Endothelial cell of umbilical vein (primary cell): Measurements from ENCODE around the gene EDAR. TPM values are rescaled to one million over a fixed set of nuclear protein-coding genes. Genes with fewer than 3 reads are reported as not detected.

ENCODE experiments used
- BruUV-seq: library from RNA; stranded (reverse); fragments of 400-500 nt; replicated peaks from 2 replicates; lab custom pipeline; 2021; lab: Mats Ljungman, UMichigan
- CTCF ChIA-PET: fragments of 300-600, 350-600 bp; sonication (Branson Sonifier 250); formaldehyde crosslinking; loops from one replicate; lab custom pipeline; 2021; ENCODE audit warnings: antibody characterized with exemption, inconsistent platforms; lab: Charles Lee
- POLR2A ChIA-PET: fragments of 300-600, 350-600 bp; sonication (Branson Sonifier 250); formaldehyde crosslinking; loops from one replicate; lab custom pipeline; 2021; ENCODE audit warnings: antibody characterized with exemption, inconsistent platforms; lab: Charles Lee
- DNase-seq: peaks from one replicate; pipeline ENCODE4 v3.0.0-alpha.2; 2011; ENCODE audit warnings: low read depth, low spot score
- FAIRE-seq: peaks from 2 replicates; lab custom pipeline; 2011; peaks lifted over from hg19 to GRCh38; lab: Jason Lieb, UNC
- H2AFZ ChIP-seq: 2 replicates; pipeline ENCODE4 v1.6.0; 2012; ENCODE audit warnings: low read depth, low read length, control low read depth, inconsistent platforms
- H3K27ac ChIP-seq: 2 replicates; pipeline ENCODE4 v1.5.1; 2011; ENCODE audit warnings: low read depth, mild to moderate bottlenecking, control low read depth, low read length, moderate library complexity; ENCODE audit not compliant: insufficient read depth
- H3K27me3 ChIP-seq, 2 experiments: 2 replicates each; pipeline versions ENCODE4 v1.6.0 to v1.6.1; 2011; ENCODE audit warnings: low read length in 2 of 2, mixed read lengths in 1 of 2; ENCODE audit not compliant: control insufficient read depth in 2 of 2, insufficient read depth in 2 of 2
- H3K36me3 ChIP-seq, 2 experiments: 2 replicates in 1 of 2; 3 replicates in 1 of 2; pipeline ENCODE4 v1.5.1; 2011; ENCODE audit warnings: low read length in 2 of 2, mild to moderate bottlenecking in 1 of 2, moderate library complexity in 1 of 2; ENCODE audit not compliant: control insufficient read depth in 2 of 2, insufficient read depth in 2 of 2; ENCODE audit errors: extremely low read depth in 1 of 2
- H3K4me1 ChIP-seq: 3 replicates; pipeline ENCODE4 v1.5.1; 2011; ENCODE audit warnings: mild to moderate bottlenecking, low read length; ENCODE audit not compliant: control insufficient read depth, insufficient read depth; ENCODE audit errors: extremely low read depth
- H3K4me2 ChIP-seq: 2 replicates; pipeline ENCODE4 v1.6.1; 2011; ENCODE audit warnings: low read length, control low read depth, mixed read lengths; ENCODE audit not compliant: insufficient read depth
- H3K4me3 ChIP-seq, 3 experiments: fragments of 200-600 bp in 1 of 3; sonication (generic), shearing (Covaris generic) in 1 of 3; replicated peaks in 1 of 3; 2 replicates each; pipeline ENCODE4 v1.5.1; 2011 to 2016; ENCODE audit warnings: control low read depth in 3 of 3, low read length in 3 of 3, mild to moderate bottlenecking in 2 of 3, inconsistent platforms in 1 of 3, low read depth in 1 of 3, moderate library complexity in 1 of 3; ENCODE audit not compliant: insufficient read depth in 1 of 3
- H3K79me2 ChIP-seq: 2 replicates; pipeline ENCODE4 v1.6.0; 2012; ENCODE audit warnings: low read length, inconsistent platforms; ENCODE audit not compliant: control insufficient read depth, insufficient read depth
- H3K9ac ChIP-seq: replicated peaks from 2 replicates; pipeline ENCODE3; 2011; ENCODE audit warnings: low read length, control low read depth; ENCODE audit not compliant: insufficient read depth; ENCODE audit errors: extremely low read depth
- H3K9me1 ChIP-seq: replicated peaks from 3 replicates; pipeline ENCODE4 v1.6.0; 2011; ENCODE audit warnings: mild to moderate bottlenecking, low read length; ENCODE audit not compliant: control insufficient read depth, insufficient read depth; ENCODE audit errors: extremely low read depth
- H3K9me3 ChIP-seq: replicated peaks from 2 replicates; pipeline ENCODE4 v1.5.1; 2012; ENCODE audit warnings: low read length, inconsistent platforms; ENCODE audit not compliant: control insufficient read depth, insufficient read depth
- H4K20me1 ChIP-seq: replicated peaks from 2 replicates; pipeline ENCODE3; 2011; ENCODE audit warnings: mild to moderate bottlenecking, low read length; ENCODE audit not compliant: control insufficient read depth, insufficient read depth; ENCODE audit errors: extremely low read depth
- EZH2 ChIP-seq: IDR thresholded peaks from 2 replicates; pipeline ENCODE4 v1.6.1; 2012; ENCODE audit warnings: borderline replicate concordance, low read depth, mild to moderate bottlenecking, moderate library complexity, low read length, inconsistent platforms; ENCODE audit not compliant: severe bottlenecking
- FOS ChIP-seq: IDR thresholded peaks from 2 replicates; pipeline ENCODE4 v1.6.1; 2011; ENCODE audit warnings: mild to moderate bottlenecking, low read length, moderate library complexity, borderline replicate concordance; ENCODE audit not compliant: insufficient read depth
- GATA2 ChIP-seq: IDR thresholded peaks from 2 replicates; pipeline ENCODE4 v1.7.0; 2011; ENCODE audit warnings: low read depth, mild to moderate bottlenecking, moderate library complexity, mixed read lengths, low read length; ENCODE audit not compliant: insufficient read length, insufficient read depth
- JUN ChIP-seq: IDR thresholded peaks from 2 replicates; pipeline ENCODE4 v1.6.1; 2011; ENCODE audit warnings: borderline replicate concordance, low read depth; ENCODE audit not compliant: insufficient read length, insufficient read depth
- MAX ChIP-seq: IDR thresholded peaks from 2 replicates; pipeline ENCODE4 v1.6.1; 2011; ENCODE audit not compliant: insufficient read depth, insufficient read length
- MYC ChIP-seq: IDR thresholded peaks from one replicate; pipeline ENCODE4 v1.6.1; 2011; ENCODE audit warnings: mild to moderate bottlenecking, low read depth, low read length
- POLR2A ChIP-seq: IDR thresholded peaks from 2 replicates; pipeline ENCODE4 v1.6.1; 2012; ENCODE audit warnings: low read depth, mild to moderate bottlenecking, control low read depth, low read length
- POLR2AphosphoS5 ChIP-seq: IDR thresholded peaks from 2 replicates; pipeline ENCODE4 v1.6.1; 2012; ENCODE audit warnings: low read depth, mild to moderate bottlenecking, control low read depth, low read length, moderate library complexity; ENCODE audit not compliant: insufficient read depth
- dilution Hi-C: fragments of 300-500 bp; cut with MboI; formaldehyde crosslinking; loops from one replicate; pipeline ENCODE4 v1.15.0; 2019; ENCODE audit warnings: low sequenced_read_pairs; ENCODE audit not compliant: extremely low pct_ligation_motif_present
- intact Hi-C: fragments of 100-400 bp; cut with micrococcal nuclease; formaldehyde crosslinking; loops from one replicate; pipeline ENCODE4 v1.10.0; 2022
- polyA plus RNA-seq, 4 experiments: library from polyadenylated mRNA; depleted of rRNA in 3 of 4; stranded (reverse) in 3 of 4; unstranded in 1 of 4; fragments of >200 nt; gene quantifications; 2 replicates each; pipeline versions ENCODE4 v1.2.1 to v1.2.3, GENCODE V29; 2011 to 2012; ENCODE audit warnings: missing spikeins in 1 of 4
- total RNA-seq: library from RNA; stranded (reverse); gene quantifications from 2 replicates; pipeline ENCODE4 v1.2.3, GENCODE V29; 2021
- TF ChIP-seq, protein P1 (sequence below), 2 donors: IDR thresholded peaks; 1 replicate in 1 of 2; 2 replicates in 1 of 2; pipeline ENCODE4 v1.5.1; 2011; ENCODE audit warnings: low read length in 2 of 2, mild to moderate bottlenecking in 2 of 2, moderate library complexity in 2 of 2, control low read depth in 1 of 2, inconsistent platforms in 1 of 2, low read depth in 1 of 2; ENCODE audit not compliant: insufficient read depth in 1 of 2; ENCODE audit errors: extremely low read depth in 1 of 2

Gene EDAR
- total and polyA plus RNA-seq, 2 donors (not counting 3 experiments of a cell fraction or from before 2014, with no cell fraction given): not detected

DNA sequence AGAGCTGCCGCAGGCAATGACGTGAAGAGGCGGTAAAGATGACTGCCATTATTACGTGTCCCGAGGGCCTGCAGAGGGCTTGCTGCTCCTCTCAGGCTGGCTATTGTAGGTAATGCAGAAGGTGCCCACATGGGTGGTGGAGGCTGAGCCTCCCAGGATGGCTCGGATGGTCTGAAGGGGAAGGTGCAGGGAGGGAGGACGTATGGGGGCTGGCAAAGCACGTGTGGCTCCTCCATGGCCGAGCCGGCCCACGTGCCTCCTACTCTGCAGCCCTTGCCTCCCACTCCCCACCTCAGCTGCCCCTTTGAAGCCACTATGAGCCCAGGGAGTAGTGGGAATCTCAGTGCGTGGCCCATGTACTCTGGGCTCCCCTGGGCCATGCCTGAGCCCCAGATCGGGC, 48.9 kb downstream of the EDAR start:
- Histone ChIP-seq H3K36me3 (no peaks in the 10 kb centered on the region), H3K27ac (no peak overlapping the region), H3K4me2 (no peak overlapping the region), H3K79me2 (no peaks in the 10 kb centered on the region), H2AFZ (no peak overlapping the region), H3K4me1 (no peaks in the 10 kb centered on the region), H3K4me3 (no peak overlapping the region), H3K9me1 (no peaks in the 10 kb centered on the region), H3K27me3 (no peaks in the 10 kb centered on the region), H4K20me1 (no peaks in the 10 kb centered on the region), H3K9me3 (no peaks in the 10 kb centered on the region), H3K9ac (no peak overlapping the region)
- FAIRE-seq: no peak
- ChIA-PET CTCF (interaction anchor here (1.7 kb wide), 1 partner anchor 11 kb away, joined by 5 read pairs; no protein-coding TSS in a partner anchor), POLR2A (no interaction called here)
- no TSS peak for BruUV-seq
- dilution Hi-C loops (no loop called here), intact Hi-C loops (no loop called here)
- TF ChIP-seq MAX (no peak), FOS (no peak), MYC (no peak), JUN (no peak), POLR2A (no peak), GATA2 (no peak), POLR2AphosphoS5 (no peak), EZH2 (no peak)
- TF ChIP-seq, protein P1, sequence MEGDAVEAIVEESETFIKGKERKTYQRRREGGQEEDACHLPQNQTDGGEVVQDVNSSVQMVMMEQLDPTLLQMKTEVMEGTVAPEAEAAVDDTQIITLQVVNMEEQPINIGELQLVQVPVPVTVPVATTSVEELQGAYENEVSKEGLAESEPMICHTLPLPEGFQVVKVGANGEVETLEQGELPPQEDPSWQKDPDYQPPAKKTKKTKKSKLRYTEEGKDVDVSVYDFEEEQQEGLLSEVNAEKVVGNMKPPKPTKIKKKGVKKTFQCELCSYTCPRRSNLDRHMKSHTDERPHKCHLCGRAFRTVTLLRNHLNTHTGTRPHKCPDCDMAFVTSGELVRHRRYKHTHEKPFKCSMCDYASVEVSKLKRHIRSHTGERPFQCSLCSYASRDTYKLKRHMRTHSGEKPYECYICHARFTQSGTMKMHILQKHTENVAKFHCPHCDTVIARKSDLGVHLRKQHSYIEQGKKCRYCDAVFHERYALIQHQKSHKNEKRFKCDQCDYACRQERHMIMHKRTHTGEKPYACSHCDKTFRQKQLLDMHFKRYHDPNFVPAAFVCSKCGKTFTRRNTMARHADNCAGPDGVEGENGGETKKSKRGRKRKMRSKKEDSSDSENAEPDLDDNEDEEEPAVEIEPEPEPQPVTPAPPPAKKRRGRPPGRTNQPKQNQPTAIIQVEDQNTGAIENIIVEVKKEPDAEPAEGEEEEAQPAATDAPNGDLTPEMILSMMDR (IDR thresholded peaks at IDR 0.05; ENCODE audit: extremely low read depth in 1 of 2, insufficient read depth in 1 of 2, low read depth in 1 of 2, low read length in 2 of 2): no peak
- DNase-seq: no peak
